ENCODE data around the gene AFDN.

Gene AFDN

DNA sequence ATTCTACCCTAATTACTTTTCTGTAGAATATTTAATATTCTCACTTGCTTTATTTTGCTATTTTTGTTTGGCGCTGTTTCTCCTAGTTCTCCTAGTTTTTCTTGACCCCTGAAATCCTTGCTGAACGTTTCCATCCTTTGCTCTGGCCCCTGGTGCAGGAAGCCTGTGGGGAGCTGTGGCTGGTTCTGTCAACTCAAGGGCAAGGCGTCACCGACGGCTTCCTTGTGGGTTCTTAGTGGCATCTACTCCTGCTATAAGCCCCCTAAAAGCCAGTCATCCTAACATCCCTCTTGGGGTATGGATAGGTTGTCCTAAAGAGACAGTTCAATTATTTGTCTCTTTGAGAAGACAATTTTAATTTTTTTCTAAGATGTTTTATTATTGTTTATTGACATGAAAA lies 133.9 kb downstream of the AFDN start:
- Histone ChIP-seq H3K9me3 (ENCODE audit: insufficient read depth, low read depth, low read length) (no peaks in the 10 kb centered on the region), H3K36me3 (ENCODE audit: insufficient read depth, low read length) (peaks cover 61% of the 10 kb centered on the region), H3K9ac (ENCODE audit: low read depth, low read length) (no peak overlapping the region), H3K4me1 (ENCODE audit: insufficient read depth, low read length) (no peaks in the 10 kb centered on the region), H3K27ac (ENCODE audit: low read depth, low read length) (no peak overlapping the region), H3K4me3 (ENCODE audit: low read length) (no peak overlapping the region), H3K27me3 (ENCODE audit: insufficient read depth, low read length) (no peaks in the 10 kb centered on the region)
- WGBS = 95% methylated on average over 5 of the region's 5 CpGs

DNA sequence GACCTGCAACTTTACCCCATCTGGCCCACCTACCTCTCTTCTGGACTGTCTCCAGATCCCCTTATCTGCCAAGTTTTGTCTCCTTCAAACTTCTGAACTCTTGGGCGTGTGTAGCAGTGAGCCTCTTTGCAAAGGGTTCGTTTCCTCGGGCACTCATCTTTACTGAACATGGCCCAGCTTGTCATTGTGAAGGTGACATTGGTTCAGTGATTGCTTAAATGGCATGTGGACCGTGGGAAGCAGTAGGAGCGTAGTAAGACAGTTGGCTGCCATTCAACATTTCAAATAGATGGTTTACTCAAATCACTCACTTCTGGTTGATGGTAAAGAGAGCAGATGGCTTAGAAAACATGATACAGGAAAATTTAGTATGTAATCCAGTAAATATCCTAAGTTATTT lies 136.0 kb downstream of the AFDN start:
- H3K4me3 ChIP-seq (ENCODE audit: low read length) = no peak overlapping the region
- peaks cover 64% of the 10 kb centered on the region for H3K36me3 ChIP-seq (ENCODE audit: insufficient read depth, low read length)
- WGBS = 92% methylated on average over 5 of the region's 5 CpGs
- H3K27ac ChIP-seq (ENCODE audit: low read depth, low read length) = no peak overlapping the region
- no peak overlapping the region for H3K9ac ChIP-seq (ENCODE audit: low read depth, low read length)
- no peaks in the 10 kb centered on the region for H3K4me1 ChIP-seq (ENCODE audit: insufficient read depth, low read length)
- no peaks in the 10 kb centered on the region for H3K9me3 ChIP-seq (ENCODE audit: insufficient read depth, low read depth, low read length)
- H3K27me3 ChIP-seq (ENCODE audit: insufficient read depth, low read length) = no peaks in the 10 kb centered on the region

- Histone ChIP-seq H3K9ac (ENCODE audit: low read depth, low read length) (no peak overlapping the region), H3K4me1 (ENCODE audit: insufficient read depth, low read length) (no peaks in the 10 kb centered on the region), H3K27me3 (ENCODE audit: insufficient read depth, low read length) (no peaks in the 10 kb centered on the region), H3K4me3 (ENCODE audit: low read length) (no peak overlapping the region), H3K36me3 (ENCODE audit: insufficient read depth, low read length) (peaks cover 63% of the 10 kb centered on the region), H3K9me3 (ENCODE audit: insufficient read depth, low read depth, low read length) (no peaks in the 10 kb centered on the region), H3K27ac (ENCODE audit: low read depth, low read length) (no peak overlapping the region)
- WGBS = 94% methylated on average over 8 of the region's 8 CpGs
Observed at GRCh38 chr6:167963589-167964057, 136.9 kb downstream of the AFDN start.

GRCh38 chr6:167965592-167966539 lies 139.2 kb downstream of the AFDN start:
- 94% methylated on average over 31 of the region's 39 CpGs for WGBS
- no peak overlapping the region for H3K4me3 ChIP-seq (ENCODE audit: low read length)
- no peaks in the 10 kb centered on the region for H3K9me3 ChIP-seq (ENCODE audit: insufficient read depth, low read depth, low read length)
- H3K27ac ChIP-seq (ENCODE audit: low read depth, low read length) = no peak overlapping the region
- H3K9ac ChIP-seq (ENCODE audit: low read depth, low read length) = no peak overlapping the region
- no peaks in the 10 kb centered on the region for H3K4me1 ChIP-seq (ENCODE audit: insufficient read depth, low read length)
- H3K36me3 ChIP-seq (ENCODE audit: insufficient read depth, low read length) = peaks cover 82% of the 10 kb centered on the region
- H3K27me3 ChIP-seq (ENCODE audit: insufficient read depth, low read length) = no peaks in the 10 kb centered on the region

GRCh38 chr6:167966540-167966905 lies 139.8 kb downstream of the AFDN start:
- H3K9ac ChIP-seq (ENCODE audit: low read depth, low read length) = no peak overlapping the region
- H3K9me3 ChIP-seq (ENCODE audit: insufficient read depth, low read depth, low read length) = no peaks in the 10 kb centered on the region
- no peaks in the 10 kb centered on the region for H3K27me3 ChIP-seq (ENCODE audit: insufficient read depth, low read length)
- H3K4me1 ChIP-seq (ENCODE audit: insufficient read depth, low read length) = no peaks in the 10 kb centered on the region
- peaks cover 85% of the 10 kb centered on the region for H3K36me3 ChIP-seq (ENCODE audit: insufficient read depth, low read length)
- H3K4me3 ChIP-seq (ENCODE audit: low read length) = no peak overlapping the region
- H3K27ac ChIP-seq (ENCODE audit: low read depth, low read length) = no peak overlapping the region
- 96% methylated on average over 7 of the region's 8 CpGs for WGBS

DNA sequence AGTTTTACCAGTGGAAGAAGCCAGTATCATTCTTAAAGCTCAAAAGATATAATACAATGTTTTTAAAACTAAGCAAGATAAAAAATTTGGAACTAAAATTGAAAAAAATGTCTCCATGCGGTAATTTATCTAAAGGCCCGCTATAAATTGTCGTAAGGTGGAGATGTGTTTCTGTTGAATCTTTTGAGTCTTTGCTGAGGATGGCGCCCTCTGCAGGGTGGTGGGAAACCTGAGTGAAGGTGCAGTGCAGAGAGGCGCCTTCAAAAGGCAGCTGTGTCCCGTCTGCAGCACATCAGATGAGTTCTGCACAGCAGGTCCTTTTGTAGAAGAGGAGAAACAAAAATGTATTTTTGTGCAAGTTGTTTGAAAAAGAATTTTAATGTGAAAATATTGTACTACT lies 141.4 kb downstream of the AFDN start:
- Histone ChIP-seq H3K36me3 (ENCODE audit: insufficient read depth, low read length) (peaks cover 74% of the 10 kb centered on the region), H3K27me3 (ENCODE audit: insufficient read depth, low read length) (no peaks in the 10 kb centered on the region), H3K9ac (ENCODE audit: low read depth, low read length) (no peak overlapping the region), H3K27ac (ENCODE audit: low read depth, low read length) (no peak overlapping the region), H3K9me3 (ENCODE audit: insufficient read depth, low read depth, low read length) (no peaks in the 10 kb centered on the region), H3K4me3 (ENCODE audit: low read length) (no peak overlapping the region), H3K4me1 (ENCODE audit: insufficient read depth, low read length) (peaks cover 7% of the 10 kb centered on the region)
- whole genome bisulfite sequencing = 73% methylated on average over 6 of the region's 6 CpGs

GRCh38 chr6:167970230-167970629 lies 143.5 kb downstream of the AFDN start:
- H3K4me1 ChIP-seq (ENCODE audit: insufficient read depth, low read length) = peaks cover 16% of the 10 kb centered on the region
- WGBS = 98% methylated on average over 10 of the region's 10 CpGs
- no peaks in the 10 kb centered on the region for H3K9me3 ChIP-seq (ENCODE audit: insufficient read depth, low read depth, low read length)
- peaks cover 54% of the 10 kb centered on the region for H3K36me3 ChIP-seq (ENCODE audit: insufficient read depth, low read length)
- no peak overlapping the region for H3K9ac ChIP-seq (ENCODE audit: low read depth, low read length)
- no peak overlapping the region for H3K4me3 ChIP-seq (ENCODE audit: low read length)
- no peaks in the 10 kb centered on the region for H3K27me3 ChIP-seq (ENCODE audit: insufficient read depth, low read length)
- no peak overlapping the region for H3K27ac ChIP-seq (ENCODE audit: low read depth, low read length)

GRCh38 chr6:167972193-167972592 lies 145.5 kb downstream of the AFDN start:
- Histone ChIP-seq H3K9me3 (ENCODE audit: insufficient read depth, low read depth, low read length) (no peaks in the 10 kb centered on the region), H3K4me1 (ENCODE audit: insufficient read depth, low read length) (peaks cover 16% of the 10 kb centered on the region), H3K36me3 (ENCODE audit: insufficient read depth, low read length) (peaks cover 36% of the 10 kb centered on the region), H3K9ac (ENCODE audit: low read depth, low read length) (no peak overlapping the region), H3K27ac (ENCODE audit: low read depth, low read length) (no peak overlapping the region), H3K4me3 (ENCODE audit: low read length) (no peak overlapping the region), H3K27me3 (ENCODE audit: insufficient read depth, low read length) (no peaks in the 10 kb centered on the region)
- 94% methylated on average over 10 of the region's 10 CpGs for WGBS

GRCh38 chr6:167973148-167973885 lies 146.6 kb downstream of the AFDN start:
- Histone ChIP-seq H3K27ac (ENCODE audit: low read depth, low read length) (peak overlapping the region; percentile 15; the same call in 1 of the 2 replicates), H3K4me3 (ENCODE audit: low read length) (no peak overlapping the region), H3K36me3 (ENCODE audit: insufficient read depth, low read length) (peaks cover 29% of the 10 kb centered on the region), H3K9ac (ENCODE audit: low read depth, low read length) (no peak overlapping the region), H3K27me3 (ENCODE audit: insufficient read depth, low read length) (no peaks in the 10 kb centered on the region), H3K9me3 (ENCODE audit: insufficient read depth, low read depth, low read length) (no peaks in the 10 kb centered on the region), H3K4me1 (ENCODE audit: insufficient read depth, low read length) (peaks cover 16% of the 10 kb centered on the region)
- 56% methylated on average over 9 of the region's 9 CpGs for WGBS

- 95% methylated on average over 12 of the region's 12 CpGs for WGBS
- Histone ChIP-seq H3K36me3 (ENCODE audit: insufficient read depth, low read length) (peaks cover 14% of the 10 kb centered on the region), H3K27ac (ENCODE audit: low read depth, low read length) (no peak overlapping the region), H3K27me3 (ENCODE audit: insufficient read depth, low read length) (no peaks in the 10 kb centered on the region), H3K4me3 (ENCODE audit: low read length) (no peak overlapping the region), H3K9me3 (ENCODE audit: insufficient read depth, low read depth, low read length) (no peaks in the 10 kb centered on the region), H3K9ac (ENCODE audit: low read depth, low read length) (no peak overlapping the region), H3K4me1 (ENCODE audit: insufficient read depth, low read length) (peaks cover 16% of the 10 kb centered on the region)
Observed at GRCh38 chr6:167974640-167975344, 148.1 kb downstream of the AFDN start.

GRCh38 chr6:167975458-167975857 lies 148.7 kb downstream of the AFDN start:
- H3K9me3 ChIP-seq (ENCODE audit: insufficient read depth, low read depth, low read length) = no peaks in the 10 kb centered on the region
- no peak overlapping the region for H3K4me3 ChIP-seq (ENCODE audit: low read length)
- H3K4me1 ChIP-seq (ENCODE audit: insufficient read depth, low read length) = peaks cover 16% of the 10 kb centered on the region
- WGBS = 96% methylated on average over 19 of the region's 19 CpGs
- peaks cover 7% of the 10 kb centered on the region for H3K36me3 ChIP-seq (ENCODE audit: insufficient read depth, low read length)
- no peaks in the 10 kb centered on the region for H3K27me3 ChIP-seq (ENCODE audit: insufficient read depth, low read length)
- no peak overlapping the region for H3K27ac ChIP-seq (ENCODE audit: low read depth, low read length)
- no peak overlapping the region for H3K9ac ChIP-seq (ENCODE audit: low read depth, low read length)
